NCI-H1436 treated with DMSO at 0.1 percent for 48 hours (cell line): ENCODE data around the gene NFKBIB.
"Not testable (repeated sequence)": the region's sequence is repeated elsewhere in the genome, so short reads cannot be mapped to it uniquely, and the experiment has no call there.

ENCODE experiments used
- DNase-seq: peaks from one replicate; lab custom pipeline; 2025; lab: John Stamatoyannopoulos, UW

The NFKBIB gene

DNA sequence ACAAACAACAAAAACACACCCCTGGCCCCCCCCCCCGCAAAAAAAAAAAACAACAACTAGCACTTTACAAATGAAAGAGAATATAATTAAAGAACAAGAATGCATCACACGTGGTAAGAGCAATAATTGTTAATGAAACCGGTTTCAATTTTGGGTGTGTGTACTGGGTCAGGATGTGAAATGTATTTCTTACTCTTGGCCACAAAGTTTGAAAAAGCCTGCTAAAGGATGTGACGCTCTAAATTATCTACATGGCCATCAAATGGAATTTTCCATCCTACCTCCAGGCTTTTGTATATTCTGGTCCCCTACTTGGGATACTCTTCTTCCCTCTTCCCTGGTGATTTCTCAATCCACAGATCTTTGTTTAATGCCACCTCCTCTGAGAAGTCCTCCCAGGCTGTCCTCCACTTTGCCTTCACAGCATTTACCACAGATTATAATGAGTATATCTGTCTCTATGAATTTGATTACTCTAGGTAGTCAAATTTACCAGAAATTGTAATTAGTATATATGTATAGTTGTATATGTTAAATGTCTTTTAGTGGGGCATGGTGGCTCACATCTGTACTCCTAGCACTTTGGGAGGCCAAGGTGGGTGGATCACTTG, 28.7 kb downstream of the NFKBIB start:
- DNase-seq, result no peak

DNA sequence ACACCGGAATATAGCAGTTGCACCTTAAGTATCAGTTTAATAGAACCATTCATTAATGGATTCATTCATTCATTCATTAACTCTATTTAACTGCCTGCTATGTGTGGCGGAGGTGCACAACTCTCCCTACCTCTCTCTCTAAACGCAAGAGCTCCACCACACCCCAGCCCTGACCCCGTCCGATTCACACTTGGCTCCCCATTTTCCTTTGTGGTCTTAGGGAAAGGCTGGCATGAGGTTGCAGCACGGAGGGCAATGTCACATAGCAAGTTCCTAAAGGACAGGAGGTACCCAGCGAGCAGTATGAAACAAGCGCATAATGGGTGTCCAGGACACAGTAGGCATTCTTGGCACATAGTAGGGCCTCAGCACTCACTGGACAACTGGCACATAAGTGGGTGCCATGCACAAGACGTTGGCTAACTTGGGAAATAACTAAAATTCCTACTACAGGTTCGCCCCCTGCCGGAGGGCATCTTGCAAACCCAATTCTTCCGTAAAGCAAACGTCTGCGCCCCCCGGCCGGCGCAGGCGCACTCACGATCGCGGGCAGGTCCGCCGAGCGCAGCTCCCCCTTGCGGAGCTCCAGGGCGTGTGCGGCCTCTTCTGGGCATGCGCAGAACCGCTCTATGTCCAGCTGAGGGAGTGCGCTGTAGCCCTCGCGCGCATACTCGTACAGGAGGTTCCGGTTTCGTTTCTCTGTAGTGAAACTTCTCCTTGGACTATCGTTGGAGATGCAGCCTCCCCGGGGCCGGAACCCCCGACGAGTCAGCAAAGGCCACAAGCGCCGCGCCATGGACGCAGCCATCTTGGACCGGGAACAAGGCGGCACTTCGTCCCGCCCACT, 30.4 kb downstream of the NFKBIB start, which contains the start of gene SARS2:
Gene SARS2 (minus strand): TSS at position 835 of the 847 bp plus-strand sequence. CDS start 27 bp downstream, at position 808.
- peak; percentile 89 for DNase-seq

DNA sequence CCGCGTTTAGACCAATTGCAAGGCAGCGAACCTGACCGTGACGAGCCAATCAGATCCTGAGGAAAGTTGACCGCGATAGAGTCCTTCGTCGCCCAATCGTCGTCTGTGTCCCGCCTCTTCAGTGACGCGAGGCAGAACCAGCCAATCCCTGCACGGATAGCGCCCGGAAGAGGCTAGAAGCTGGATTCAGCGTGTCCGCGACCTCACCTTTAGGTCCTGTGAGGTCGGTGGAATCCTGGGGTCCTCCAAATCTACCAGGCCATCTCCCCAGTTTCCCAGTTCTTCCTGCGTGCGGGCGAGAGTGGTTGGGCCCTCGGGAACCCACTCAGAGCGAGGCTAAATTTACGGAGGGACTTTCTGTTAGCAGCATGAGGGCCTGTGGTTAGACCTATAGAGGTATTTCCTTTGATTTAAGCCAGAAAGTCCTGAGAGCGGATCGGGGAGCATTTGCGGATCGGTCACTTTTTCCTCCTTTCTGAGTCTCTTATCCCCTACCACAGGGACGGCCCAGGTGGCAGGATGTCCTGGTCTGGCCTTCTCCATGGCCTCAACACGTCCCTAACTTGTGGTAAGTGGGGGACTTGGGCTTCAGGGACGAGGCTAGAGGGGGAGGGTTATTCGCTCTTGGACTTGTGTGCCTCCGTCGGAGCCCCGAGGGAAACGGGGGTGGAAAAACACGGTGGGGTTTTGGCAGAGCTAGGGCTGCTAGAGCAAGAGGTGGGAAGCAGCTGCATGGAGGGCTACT, 31.2 kb downstream of the NFKBIB start, which contains the start of gene MRPS12:
Gene MRPS12 (plus strand): TSS at position 169 of the 745 bp plus-strand sequence. CDS start 351 bp downstream, at position 520.
- DNase-seq, result peak; percentile 97

DNA sequence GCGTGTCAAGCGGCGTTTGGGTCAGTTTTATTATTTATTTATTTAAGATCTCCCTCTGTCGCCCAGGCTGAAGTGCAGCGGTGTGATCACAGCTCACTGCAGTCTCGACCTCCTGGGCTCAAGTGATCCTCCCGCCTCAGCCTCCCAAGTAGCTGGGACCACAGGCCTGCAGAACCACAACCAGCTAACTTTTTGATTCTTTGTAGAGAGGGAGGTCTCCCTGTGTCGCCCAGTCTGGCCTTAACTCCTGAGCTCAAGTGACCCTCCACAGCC, 31.7 kb downstream of the NFKBIB start:
- DNase-seq, result no peak

DNA sequence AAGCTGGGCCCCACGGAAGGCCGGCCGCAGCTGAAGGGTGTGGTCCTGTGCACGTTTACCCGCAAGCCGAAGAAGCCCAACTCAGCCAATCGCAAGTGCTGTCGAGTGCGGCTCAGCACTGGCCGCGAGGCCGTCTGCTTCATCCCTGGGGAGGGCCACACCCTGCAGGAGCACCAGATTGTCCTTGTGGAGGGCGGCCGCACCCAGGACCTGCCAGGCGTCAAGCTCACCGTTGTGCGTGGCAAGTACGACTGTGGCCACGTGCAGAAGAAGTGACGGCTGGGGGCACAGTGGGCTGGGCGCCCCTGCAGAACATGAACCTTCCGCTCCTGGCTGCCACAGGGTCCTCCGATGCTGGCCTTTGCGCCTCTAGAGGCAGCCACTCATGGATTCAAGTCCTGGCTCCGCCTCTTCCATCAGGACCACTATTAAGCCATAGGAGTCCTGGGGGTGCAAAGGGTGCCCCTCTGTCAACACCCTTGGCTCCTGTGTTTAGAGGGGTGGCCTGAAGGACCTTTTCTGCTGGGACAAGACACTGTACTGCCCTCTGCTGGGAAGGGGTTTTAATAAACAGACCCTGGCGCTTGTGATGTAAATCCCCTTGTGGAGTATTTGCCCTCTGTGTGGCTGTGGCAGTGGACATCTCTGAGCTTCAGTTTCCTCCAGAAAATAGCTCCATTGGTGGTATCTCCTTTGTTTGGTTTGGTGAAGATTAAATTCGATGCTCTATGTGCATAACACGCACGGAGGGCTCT, 32.8 kb downstream of the NFKBIB start:
- DNase-seq, result no peak

DNA sequence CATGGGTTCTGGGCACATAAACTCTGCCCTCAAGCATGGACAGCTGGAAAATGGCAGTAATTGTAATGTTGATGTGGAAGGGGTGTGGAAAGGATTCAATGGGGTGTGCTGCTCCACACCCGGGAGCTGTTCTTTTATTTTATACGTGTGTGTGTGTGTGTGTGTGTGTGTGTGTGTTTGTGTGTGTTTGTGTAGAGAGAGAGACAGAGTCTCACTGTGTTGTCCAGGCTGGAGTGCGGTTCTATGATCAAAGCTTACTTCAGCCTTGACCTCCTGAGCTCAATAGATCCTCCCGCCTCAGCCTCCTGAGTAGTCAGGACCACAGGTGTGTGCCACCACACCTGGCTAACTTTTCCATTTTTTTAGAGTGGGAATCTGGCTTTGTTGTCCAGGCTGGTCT, 33.8 kb downstream of the NFKBIB start:
- DNase-seq, result no peak

DNA sequence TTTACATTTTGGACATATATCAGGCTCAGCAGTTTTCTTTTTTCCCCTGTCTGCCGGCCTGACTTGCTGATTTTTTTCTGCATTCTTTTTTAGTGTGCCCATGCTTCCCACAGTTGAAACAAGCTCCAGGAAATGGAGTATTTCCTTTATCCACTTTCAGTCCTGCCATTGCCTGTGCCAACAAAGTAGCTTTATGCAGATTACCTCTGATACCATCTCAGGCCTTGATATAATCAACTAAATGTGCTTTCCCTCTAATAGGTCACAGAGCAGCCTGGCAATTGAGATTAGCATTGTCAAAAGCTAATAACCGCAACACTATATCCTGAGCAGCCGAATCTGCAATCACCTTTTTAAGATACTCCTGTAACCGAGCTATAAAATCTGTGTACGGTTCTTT, 40.2 kb downstream of the NFKBIB start:
- no peak for DNase-seq

DNA sequence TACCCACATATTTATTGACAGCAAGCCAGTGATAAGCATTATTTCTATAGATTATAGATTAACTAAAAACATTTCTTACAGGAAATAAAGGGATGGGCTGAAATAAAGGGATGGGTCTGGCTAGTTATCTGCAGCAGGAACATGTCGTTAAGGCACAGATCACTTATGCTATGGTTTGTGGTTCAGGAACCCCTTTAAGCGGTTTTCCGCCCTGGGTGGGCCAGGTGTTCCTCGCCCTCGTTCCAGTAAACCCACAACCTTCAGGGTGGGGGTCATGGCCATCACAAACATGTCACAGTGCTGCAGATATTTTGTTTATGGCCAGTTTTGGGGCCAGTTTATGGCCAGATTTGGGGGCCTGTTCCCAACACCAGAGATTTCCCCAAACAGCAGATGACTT, 41.7 kb downstream of the NFKBIB start:
- not testable (repeated sequence) for DNase-seq

DNA sequence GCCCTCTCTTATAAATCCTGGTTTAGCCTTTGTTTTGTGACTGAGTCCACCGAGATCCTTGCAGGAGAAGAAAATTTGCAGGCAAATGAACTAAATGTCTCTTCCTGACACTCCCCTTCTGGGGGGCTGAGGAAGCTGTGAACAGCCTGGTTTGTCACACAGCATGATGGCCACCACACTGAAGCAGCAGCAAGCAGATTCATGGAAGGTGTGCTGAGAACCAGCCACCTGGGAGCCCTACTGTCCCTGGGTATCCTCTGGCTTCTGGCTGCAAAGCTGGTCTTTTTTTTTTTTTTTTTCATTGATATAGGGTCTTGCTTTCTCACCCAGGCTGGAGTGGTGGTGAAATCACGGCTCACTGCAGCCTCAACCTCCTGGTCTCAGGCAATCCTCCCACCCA, 42.2 kb downstream of the NFKBIB start:
- DNase-seq, result no peak

DNA sequence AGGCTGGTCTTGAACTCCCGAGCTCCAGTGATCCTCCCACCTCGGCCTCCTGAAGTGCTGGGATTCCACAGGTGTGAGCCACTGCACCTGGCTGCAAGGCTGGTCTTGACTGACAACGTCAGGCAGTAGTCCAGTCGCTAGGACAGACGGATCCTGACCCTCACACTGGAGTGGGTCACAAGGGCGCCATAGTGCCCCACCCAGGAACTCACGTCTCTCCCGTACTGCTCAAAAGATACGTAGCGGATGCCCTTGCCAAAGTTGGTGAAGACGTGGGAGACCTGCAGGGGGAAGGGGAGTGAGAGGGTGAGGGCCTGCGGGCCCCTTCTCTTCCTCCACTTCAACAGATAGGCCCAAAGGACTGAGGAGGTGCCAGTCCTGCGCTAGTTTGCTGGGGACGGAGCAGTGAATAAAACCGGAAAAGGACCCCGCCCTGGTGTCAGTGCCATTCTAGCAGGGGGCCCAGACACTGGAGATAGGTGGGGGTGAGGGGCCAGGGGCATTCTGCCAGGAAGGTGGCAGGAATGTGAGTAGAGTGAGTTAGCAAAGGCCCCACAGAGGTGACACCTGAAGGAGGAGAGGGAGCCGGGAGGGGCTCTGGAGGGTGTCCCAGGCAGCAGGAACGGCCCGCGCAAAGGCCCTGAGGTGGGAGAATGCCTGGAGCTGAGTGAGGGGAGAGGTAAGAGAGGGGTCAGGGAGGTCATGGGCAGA, 42.9 kb downstream of the NFKBIB start:
- DNase-seq, result no peak

DNA sequence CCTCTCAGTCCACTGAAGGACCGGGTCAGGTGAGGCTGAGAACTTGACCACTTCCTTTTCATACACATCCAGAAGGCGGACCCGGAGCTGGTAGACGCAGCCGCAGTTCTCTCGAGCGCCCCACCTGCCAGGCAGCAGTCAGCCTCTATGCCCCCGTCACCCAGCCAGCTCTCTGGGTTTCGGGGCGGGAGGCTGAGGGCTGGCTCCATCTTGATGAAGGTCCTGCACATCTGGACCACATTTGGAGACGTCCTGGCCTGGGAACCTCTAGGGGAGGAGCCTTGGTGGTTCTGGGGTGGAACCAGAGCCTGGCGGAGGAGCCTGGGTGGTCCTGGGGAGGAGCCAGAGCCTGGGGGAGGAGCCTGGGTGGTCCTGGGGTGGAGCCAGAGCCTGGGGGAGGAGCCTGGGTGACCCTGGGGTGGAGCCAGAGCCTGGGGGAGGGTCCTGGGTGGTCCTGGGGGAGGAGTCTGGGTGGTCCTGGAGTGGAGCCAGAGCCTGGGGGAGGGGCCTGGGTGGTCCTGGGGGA, 45.3 kb downstream of the NFKBIB start:
- DNase-seq, result no peak

DNA sequence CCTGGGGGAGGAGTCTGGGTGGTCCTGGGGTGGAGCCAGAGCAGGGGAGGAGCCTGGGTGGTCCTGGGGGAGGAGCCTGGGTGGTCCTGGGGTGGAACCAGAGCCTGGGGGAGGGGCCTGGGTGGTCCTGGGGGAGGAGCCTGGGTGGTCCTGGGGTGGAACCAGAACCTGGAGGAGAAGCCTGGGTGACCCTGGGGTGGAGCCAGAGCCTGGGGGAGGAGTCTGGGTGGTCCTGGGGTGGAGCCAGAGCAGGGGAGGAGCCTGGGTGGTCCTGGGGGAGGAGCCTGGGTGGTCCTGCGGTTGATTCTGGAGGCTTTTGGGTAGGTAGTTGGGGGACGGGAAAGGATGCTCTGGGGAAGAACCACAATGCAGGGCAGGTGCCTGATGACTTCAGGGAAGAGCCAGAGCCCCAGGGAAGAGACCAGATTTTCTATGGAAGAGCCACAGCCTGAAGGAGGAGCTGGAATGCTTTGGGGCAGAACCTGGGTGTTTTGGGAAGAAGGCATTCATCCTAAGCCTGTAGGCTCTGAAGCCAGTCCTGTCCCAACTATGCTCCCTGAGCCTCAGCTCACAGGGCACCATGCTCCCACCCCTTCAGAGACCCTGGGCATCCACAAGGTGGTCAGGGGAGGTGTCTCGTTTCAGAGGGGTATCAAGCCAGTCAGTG, 45.9 kb downstream of the NFKBIB start:
- DNase-seq, result no peak

DNA sequence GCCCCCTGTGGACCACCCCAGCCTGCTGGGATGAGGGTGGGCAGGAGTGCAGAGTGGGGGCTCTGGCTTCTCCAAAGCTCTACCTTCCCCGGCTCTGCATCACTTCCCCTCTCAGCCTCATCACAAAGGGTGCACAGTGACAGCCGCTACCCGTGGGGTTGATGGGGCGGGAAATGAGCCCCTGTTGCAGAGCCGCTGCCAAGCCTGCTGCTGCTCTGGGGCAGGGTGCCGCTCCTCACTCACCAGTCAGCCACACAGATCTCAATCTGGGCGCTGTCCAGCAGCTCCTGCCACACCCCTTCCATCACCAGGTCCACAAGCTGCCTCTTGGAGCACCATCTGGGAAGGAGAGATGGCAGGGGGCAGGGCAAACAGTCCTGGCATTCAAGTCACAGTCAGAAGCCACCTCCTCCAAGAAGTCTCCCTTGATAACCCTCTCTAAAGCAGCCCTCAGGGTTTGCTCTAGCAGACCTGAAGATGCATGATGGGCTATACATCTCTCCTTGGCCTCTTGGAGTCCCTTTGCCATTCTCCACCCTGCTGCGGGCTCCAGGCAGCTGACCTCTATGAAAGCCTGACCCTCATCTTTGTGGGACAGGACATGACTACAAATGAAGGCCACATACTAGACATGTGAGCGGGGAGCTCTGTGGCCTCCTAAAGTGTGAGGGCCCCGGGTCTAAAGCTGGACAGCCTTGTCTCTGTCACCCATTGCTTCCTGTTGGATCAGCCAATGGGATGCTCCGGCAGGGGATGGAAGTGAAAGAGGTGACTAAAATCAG, 46.7 kb downstream of the NFKBIB start:
- no peak for DNase-seq

DNA sequence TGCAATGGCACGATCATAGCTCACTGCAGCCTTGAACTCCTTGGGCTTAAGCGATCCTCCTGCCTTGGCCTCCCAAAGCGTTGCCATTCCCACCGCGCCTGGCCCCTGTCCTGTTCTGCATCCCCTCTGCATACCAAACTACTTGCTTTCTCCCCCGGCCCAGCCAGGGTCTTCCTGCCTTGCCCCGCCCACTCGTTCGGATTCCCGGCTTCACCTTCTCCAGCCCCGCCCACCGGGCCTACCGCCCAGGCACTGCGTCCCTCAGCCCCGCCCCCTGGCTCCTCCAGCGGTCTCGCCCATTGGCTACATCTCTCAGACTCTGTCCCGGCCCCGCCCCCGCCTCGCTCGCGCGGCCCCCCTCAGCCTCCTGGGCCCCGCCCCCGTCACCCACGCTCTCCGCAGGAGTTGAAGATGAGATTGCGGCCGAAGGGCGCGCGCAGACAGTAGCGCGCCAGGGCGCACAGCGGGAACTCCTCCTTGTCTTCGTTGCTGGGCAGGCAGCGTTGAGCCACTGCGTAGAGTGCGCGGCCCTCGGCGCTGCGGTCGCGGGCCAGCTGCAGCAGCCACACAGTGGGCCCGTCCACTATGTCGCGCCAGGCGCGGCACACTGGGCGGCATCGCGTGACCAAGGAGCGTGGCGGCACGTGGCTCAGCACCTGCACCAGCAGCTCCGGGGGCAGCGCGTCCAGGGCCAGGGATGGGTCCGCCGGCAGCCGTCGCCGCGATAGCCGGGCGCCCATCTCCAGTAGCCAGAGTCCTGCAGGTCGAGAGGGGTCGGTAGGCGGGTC, 50.0 kb downstream of the NFKBIB start:
- no peak for DNase-seq

DNA sequence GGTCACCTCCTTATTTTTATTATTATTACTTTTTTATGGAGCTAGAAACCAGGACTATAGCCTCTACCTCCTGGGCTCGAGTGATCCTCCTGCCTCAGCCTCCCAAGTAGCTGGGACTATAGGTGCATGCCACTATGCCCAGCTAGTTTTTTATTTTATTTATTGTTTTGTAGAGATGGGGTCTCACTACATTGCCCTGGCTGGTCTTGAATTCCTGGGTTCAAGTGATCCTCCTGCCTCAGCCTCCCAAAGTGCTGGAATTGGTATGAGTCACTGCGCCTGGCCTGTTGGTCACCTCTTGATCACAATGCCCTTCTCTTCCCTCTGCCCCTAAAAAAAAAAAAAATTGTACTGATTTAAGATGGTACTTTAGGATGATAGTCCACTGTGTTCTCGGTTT, 51.4 kb downstream of the NFKBIB start:
- DNase-seq, result no peak

DNA sequence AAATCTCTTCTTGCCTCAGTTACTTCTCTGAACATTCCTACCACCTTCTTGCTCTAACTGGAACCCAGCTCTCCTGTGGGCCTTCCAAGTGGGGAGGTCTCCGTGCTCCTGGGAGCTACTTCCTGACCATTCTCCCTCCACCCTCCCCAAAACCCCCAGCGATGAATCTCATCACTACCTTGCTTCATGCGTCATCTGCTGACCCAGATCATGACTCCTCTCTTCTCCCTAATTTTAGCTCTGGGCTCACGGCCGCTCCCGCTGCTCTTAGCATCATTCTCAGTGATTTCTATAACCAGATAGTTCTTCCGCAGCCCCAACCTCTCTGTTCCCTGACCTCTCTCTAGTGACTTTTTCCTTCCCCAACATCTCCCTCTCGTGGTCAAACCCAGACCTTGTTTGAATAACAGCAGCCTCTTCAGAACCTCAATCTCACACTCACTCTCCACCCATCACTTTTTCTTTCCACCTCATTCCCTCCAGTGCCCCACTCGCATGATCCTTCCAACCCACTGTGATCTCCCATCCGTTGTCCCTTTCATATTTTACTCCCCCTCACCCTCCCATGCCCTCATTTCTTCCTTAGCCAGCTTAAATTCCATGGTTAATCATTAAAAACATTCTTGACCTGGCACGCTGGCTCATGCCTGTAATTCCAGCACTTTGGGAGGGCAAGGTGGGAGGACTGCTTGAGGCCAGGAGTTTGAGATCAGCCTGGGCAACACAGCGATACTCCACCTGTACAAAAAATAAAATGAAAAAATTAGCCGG, 52.8 kb downstream of the NFKBIB start:
- no peak for DNase-seq

DNA sequence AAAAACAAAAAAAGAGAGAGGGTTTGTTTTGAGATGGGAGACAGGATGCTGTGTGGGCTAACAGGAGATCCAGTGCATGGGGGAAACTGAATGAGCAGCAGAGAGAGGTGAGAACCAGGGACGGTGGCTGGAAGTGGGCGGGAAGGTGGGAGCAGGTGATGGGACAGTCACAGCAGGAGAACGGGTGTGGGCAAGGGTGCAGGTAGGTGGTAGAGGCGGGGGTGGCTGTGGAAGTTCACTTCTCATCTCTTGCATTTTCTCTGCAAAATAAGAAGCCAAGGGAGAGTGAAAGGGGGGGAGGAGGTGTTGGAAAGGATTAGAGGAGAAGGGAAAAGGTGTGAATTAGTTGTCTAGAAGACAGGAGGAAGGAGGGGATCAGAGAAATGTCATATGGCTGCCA, 53.9 kb downstream of the NFKBIB start:
- no peak for DNase-seq

DNA sequence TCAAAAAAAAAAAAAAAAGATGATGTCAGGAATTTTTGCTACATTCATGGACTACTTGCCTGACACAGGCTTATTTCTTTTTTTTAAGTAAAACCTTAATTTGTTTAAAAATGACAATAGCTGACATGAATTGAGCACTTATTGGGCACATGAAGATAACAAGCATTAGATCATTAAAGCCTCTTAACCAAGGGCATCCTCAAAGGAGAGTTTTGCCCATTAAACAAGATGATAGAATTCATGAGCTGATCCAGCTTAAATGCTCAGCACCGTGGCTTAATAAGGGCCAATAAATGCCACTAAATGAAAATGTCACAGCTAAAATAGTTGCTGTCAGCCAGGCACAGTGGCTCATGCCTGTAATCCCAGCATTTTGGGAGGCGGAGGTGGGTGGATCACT, 56.5 kb downstream of the NFKBIB start:
- DNase-seq, result no peak
